ENCODE results near the gene MAMSTR.

The MAMSTR gene

DNA sequence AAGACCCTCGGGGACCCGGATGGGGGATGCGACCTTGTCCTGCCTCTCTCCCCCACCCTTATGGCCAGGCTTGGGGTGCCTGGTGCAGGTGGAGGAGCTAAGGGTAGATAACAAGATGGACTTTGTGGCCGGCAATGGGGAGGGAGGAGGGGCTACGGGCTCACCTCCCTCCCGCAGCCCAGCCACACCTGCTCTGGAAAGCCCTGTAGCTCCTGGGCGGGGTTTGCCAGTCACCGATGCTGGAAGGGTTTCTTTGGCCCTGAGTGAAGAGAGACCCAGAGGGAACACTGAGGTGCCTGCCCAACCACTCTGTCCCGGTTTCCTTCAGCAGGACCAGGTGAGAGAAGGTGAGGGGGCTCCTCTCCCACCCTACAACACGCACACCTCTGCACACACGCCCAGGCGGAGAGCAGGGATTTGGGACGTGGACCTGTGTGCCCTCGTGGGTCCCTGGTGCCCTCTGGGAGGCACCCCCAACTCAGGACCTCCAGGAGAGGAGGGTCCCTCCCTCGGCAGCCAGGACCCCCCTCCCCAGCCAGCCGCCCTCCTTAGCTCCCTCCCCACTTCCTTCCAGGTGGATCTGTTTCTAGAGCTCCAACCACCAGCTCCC lies 23.7 kb downstream of the MAMSTR start, which contains the start of gene FUT2:
Gene FUT2 (plus strand): TSS at position 229 of the 610 bp plus-strand sequence. CDS start 6,986 bp downstream, outside the sequence.
- TF ChIP-seq GATA3 (IDR thresholded peaks at IDR 0.05; ENCODE audit: low read depth, low read length) (no peak), GATA2 (IDR thresholded peaks at IDR 0.05; ENCODE audit: low read depth, low read length) (no peak)

DNA sequence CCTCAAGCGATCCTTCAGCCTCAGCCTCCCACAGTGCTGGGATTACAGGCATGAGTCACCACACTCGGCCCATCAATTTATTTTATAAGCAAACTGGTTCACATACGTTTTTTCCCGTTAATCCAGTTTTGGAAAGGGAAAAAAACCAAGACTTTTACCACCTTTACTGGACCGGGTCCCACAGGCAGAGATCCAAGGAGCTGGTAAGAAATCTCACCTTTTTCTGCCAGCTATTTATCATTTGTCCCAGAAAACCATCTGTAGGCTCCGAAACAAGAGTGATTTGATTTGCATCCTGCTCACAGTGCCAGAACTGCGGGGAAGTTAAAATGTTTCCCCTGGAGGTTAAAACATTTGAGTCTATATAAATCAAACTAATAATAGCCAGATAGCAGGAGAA lies 30.1 kb downstream of the MAMSTR start:
- TF ChIP-seq GATA2 (IDR thresholded peaks at IDR 0.05; ENCODE audit: low read depth, low read length) (no peak), GATA3 (IDR thresholded peaks at IDR 0.05; ENCODE audit: low read depth, low read length) (no peak)

DNA sequence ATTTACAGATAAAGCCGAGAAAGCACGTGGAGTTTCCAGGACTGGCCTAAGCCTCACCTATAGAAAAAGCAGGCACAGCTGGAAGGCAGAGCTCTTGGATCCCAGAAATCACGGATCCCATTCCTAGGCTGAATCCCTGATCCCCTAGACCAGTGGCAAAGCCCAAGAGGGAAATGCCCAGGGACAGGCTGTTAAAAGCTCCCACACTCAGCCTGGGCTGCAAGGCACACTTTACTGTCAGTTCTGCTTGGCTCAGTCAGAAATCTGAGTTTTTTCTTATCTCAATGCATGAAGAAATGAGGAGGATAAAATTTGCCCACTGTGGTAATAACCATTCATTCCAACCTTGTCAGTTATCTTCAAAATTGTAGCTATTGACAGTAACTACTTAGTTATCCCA lies 31.7 kb downstream of the MAMSTR start:
- TF ChIP-seq GATA3 (IDR thresholded peaks at IDR 0.05; ENCODE audit: low read depth, low read length) (no peak), GATA2 (IDR thresholded peaks at IDR 0.05; ENCODE audit: low read depth, low read length) (no peak)

DNA sequence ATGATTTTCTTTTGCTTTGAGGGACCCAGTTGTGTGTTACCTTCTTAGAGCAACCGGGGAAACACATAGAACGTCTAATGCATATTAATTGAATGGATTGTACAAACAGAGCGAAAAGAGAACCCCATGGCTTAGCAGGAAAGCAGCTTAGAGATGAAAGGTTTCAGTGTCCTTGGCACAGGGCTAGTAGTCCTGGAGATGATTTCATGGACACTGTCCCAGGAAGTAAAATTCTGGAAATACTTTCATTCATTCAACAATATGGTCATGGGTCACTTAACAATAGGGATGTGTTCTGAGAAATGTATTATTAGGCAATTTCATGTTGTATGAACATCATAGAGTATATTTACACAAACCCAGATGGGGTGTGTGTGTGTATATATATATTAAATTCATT lies 33.4 kb downstream of the MAMSTR start:
- no peak for TF ChIP-seq GATA2 (IDR thresholded peaks at IDR 0.05; ENCODE audit: low read depth, low read length)
- TF ChIP-seq GATA3 (IDR thresholded peaks at IDR 0.05; ENCODE audit: low read depth, low read length): no peak

DNA sequence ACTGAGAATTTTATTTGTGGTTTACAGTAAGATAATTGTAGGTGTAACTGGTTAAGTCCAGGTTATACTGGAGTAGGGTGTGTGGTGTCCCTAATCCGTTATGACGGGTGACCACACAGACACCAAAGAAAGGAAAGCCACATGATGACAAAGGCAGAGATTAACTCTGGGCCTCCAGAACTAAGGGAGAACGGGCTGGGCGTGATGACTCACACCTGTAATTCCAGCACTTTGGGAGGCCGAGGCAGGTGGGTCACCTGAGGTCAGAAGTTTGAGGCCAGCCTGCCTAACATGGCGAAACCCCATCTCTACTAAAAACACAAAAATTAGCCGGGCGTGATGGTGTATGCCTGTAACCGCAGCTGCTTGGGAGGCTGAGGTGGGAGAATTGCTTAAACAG lies 33.9 kb downstream of the MAMSTR start:
- TF ChIP-seq GATA3 (IDR thresholded peaks at IDR 0.05; ENCODE audit: low read depth, low read length): no peak
- TF ChIP-seq GATA2 (IDR thresholded peaks at IDR 0.05; ENCODE audit: low read depth, low read length): no peak

DNA sequence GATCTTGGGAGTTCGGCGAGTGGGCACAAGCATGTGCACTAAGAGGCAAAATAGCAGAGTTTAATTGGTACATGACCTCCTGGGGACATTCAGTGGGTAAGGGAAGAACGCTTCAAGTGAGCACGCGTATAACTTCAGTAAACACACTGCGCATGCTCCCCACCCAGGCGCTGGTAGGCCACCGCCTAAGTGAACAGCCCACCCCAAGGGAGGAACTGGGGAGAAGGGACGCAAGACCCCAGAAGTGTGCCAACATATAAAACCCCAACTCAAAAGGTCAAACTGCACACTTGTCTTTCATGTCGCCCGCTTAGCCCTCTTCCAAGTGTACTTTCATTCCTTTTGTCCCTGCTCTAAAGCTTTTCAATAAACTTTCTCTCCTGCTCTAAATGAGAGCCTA lies 36.2 kb downstream of the MAMSTR start:
- TF ChIP-seq GATA2 (IDR thresholded peaks at IDR 0.05; ENCODE audit: low read depth, low read length): no peak
- TF ChIP-seq GATA3 (IDR thresholded peaks at IDR 0.05; ENCODE audit: low read depth, low read length): no peak

DNA sequence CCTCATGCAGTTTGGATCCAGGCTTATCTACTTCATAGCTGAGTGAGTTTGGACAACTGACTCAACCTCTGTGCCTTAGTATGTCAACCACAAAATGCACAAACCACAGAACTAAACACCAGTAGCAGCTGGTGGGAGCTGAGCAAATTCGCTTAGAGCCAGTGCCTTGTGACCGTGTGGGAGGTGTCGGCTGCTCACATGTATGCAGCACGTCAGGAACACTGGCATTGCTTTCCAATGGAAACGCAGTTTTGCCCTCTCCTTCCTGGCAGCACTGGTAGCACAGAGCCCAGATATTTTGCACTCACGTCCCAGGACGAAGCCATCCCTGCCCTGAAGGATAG lies 38.4 kb downstream of the MAMSTR start:
- no peak for TF ChIP-seq GATA2 (IDR thresholded peaks at IDR 0.05; ENCODE audit: low read depth, low read length)
- TF ChIP-seq GATA3 (IDR thresholded peaks at IDR 0.05; ENCODE audit: low read depth, low read length): no peak

DNA sequence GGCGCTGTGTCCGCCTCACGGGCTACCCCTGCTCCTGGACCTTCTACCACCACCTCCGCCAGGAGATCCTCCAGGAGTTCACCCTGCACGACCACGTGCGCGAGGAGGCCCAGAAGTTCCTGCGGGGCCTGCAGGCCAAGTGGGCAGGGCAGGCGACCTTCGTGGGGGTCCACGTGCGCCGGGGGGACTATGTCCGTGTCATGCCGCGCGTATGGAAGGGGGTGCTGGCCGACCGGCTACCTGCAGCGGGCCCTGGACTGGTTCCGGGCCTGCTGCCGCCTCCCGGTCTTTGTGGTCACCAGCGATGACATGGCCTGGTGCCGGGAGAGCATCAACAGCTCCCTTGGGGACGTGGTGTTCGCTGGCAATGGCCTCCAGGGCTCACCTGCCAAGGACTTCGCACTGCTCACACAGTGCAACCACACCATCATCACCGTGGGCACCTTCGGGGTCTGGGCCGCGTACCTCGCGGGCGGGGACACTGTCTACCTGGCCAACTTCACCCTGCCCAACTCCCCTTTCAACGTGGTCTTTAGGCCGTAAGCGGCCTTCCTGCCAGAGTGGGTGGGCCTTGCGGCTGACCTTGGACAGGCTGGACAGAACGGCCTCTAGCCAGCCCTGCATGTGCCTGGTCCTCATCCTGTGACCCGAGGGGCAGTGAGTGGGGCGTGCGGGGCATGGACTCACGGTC lies 38.9 kb downstream of the MAMSTR start:
- TF ChIP-seq GATA3 (IDR thresholded peaks at IDR 0.05; ENCODE audit: low read depth, low read length) (no peak), GATA2 (IDR thresholded peaks at IDR 0.05; ENCODE audit: low read depth, low read length) (no peak)

DNA sequence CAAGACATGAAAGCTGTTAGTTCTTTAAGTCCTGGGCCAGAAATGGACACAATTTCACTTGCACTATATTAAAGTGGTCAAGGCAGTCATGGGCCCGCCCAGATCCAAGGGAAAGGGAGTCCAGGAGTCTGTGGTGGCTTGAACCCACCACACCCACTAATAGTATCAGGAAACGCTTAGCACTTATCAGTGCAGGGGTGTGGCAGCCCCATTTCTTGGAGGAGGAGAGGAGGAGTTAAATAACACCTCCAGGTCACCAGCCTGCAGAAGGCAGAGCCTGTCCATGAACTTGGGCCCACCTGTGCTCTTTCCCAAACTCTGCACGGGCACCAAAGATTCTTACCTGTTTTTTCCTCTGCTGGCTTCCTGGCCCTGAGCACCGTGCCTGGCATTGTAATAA lies 41.3 kb downstream of the MAMSTR start:
- TF ChIP-seq GATA3 (IDR thresholded peaks at IDR 0.05; ENCODE audit: low read depth, low read length) (no peak), GATA2 (IDR thresholded peaks at IDR 0.05; ENCODE audit: low read depth, low read length) (no peak)

DNA sequence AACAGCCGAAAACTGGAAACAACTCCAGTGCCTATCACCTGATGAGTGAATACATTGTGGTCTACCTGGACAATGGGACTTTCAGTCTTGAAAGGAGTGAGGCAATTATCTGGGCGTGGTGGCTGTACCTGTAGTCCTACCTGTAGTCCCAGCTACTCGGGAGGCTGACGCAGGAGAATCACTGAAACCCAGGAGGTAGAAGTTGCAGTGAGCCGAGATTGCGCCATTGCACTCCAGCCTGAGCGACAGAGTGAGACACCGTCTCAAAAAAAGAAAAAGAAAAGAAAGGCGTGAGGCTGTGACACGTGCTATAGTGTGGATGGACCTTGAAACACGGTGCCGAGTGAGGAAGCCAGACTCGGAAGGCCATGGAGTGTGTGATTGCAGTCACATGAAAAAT lies 42.6 kb downstream of the MAMSTR start:
- no peak for TF ChIP-seq GATA3 (IDR thresholded peaks at IDR 0.05; ENCODE audit: low read depth, low read length)
- no peak for TF ChIP-seq GATA2 (IDR thresholded peaks at IDR 0.05; ENCODE audit: low read depth, low read length)

DNA sequence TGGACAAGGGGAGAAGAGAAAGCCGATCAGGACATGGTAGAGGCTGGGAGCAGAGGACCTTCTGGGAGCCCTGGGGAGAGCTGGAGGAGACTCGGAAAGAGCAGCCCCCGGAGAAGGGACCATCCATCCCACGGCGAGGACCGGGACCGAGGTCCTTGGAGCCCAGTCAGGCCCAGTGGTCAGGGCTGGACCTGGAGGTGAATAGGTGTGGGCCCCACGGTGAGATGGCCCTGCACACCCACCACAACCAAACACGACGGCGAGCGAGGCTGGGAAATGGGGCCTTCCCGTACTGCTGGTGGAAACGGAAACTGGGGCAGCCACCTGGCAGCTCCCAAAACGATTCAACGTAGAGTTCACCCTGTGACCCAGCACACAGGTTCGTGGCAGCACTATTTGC lies 43.0 kb downstream of the MAMSTR start:
- TF ChIP-seq GATA2 (IDR thresholded peaks at IDR 0.05; ENCODE audit: low read depth, low read length): no peak
- no peak for TF ChIP-seq GATA3 (IDR thresholded peaks at IDR 0.05; ENCODE audit: low read depth, low read length)

DNA sequence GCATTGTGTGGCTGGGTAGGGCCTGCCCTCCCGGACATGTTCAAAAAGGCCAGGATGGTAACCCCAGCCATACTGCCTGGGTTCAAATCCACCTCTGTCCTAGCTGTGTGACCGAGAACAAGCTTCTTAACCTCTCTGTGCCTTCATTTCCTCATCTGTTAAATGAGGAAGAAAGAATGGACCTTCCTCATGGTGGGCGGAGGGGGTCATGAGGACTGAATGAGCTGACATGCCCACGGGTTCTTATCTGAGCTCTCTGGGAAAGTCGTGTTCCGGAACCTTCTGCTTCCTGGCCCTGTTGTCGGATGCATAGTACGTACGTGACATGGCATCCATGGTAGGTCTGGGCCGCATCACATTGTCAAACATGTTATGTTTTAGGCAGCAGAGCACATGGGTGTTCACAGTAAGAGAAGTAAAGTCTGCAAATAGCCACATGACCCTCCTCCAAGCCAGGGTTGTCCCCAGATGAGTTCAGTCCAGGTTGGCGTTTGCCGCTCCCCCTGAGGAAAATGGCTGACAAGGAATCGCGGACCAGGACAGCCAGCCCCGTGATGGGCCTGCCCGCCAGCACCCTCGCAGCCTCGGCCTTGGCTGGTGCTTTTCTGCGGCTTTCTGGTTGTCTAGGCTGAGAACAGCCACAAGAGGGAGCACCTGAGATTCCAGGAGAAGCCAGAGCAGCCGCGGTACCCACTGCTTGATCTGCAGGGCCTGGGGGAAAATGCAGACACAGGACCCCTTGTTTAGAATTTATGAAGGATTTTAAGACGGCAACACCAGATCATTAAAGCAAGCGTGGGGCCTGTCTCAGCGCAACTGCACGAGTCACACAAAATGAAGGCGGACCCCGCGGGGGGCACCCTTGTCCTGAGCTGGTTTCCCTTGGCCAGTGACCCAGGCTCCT lies 44.4 kb downstream of the MAMSTR start:
- TF ChIP-seq GATA2 (IDR thresholded peaks at IDR 0.05; ENCODE audit: low read depth, low read length) (no peak), GATA3 (IDR thresholded peaks at IDR 0.05; ENCODE audit: low read depth, low read length) (no peak)

DNA sequence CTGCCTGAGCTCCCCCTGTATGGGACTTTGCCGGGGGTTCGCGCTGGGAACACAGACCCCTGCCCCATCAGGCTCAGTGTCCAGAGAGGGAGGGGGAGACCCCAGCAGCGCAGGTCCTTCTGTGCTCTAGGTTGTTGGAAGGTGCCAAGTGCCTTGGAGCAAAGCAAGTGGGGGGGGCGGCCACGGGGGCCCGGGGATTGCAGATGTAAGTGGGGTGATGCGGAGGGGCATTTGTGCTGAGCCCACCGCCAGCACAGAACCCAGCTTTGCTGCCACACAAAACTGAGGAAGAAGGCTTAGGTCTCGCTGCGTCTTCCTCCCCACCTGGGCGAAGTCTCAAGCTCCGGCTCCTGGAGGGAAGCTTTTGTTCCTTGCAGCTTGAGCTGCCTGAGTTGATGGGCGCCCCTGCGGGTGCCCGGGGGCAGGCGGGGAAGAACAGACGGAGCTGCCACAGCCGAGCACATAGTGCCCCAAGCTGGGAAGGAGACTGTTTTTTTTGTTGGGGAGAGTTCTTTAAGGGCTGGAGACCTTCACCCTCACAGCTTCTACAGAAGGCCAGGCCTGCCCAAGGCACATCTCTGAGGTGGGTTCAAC lies 45.2 kb downstream of the MAMSTR start:
- no peak for TF ChIP-seq GATA3 (IDR thresholded peaks at IDR 0.05; ENCODE audit: low read depth, low read length)
- no peak for TF ChIP-seq GATA2 (IDR thresholded peaks at IDR 0.05; ENCODE audit: low read depth, low read length)

DNA sequence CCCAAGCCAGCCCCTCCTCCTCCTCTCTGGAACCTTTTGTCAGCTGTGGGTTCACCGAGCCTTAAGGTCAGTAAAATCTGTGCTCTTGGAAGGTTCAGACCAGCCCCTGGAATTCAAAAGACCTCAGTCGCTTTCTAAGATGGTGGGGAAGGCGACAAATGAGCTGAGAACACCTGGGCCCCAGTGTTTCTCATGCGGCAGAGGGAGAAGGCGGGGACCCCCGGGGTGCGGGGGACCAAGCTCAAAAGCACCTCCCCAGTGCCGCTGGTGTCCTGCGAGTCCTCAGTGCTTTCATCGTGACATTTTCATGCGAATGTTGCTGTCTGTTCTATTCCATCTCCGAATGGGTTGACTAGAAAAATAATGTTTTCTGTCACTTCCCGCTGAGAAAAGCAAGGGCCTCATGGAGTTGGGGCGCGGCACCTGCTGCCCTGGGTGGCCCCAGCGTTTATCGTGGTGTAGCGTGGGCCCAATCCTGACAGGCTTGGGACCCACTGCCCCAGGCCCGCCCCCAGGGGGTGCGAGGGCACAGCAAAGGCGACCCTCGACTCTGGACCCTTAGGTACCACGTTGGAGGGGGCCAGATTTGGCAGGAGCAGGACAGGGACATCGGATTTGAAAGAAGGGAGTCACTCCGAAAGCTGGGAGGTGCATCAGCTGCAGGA lies 46.0 kb downstream of the MAMSTR start:
- no peak for TF ChIP-seq GATA2 (IDR thresholded peaks at IDR 0.05; ENCODE audit: low read depth, low read length)
- TF ChIP-seq GATA3 (IDR thresholded peaks at IDR 0.05; ENCODE audit: low read depth, low read length): no peak

Data from SH-SY5Y (cell line).